NCI-H1092 treated with DMSO at 0.1 percent for 48 hours (cell line): ENCODE data around the gene TARP.
A peak's percentile ranks its signal among the peaks of the same experiment; 100 is the strongest.

Source experiments
- DNase-seq: peaks from one replicate; lab custom pipeline; 2025; lab: John Stamatoyannopoulos, UW

The TARP gene

DNA sequence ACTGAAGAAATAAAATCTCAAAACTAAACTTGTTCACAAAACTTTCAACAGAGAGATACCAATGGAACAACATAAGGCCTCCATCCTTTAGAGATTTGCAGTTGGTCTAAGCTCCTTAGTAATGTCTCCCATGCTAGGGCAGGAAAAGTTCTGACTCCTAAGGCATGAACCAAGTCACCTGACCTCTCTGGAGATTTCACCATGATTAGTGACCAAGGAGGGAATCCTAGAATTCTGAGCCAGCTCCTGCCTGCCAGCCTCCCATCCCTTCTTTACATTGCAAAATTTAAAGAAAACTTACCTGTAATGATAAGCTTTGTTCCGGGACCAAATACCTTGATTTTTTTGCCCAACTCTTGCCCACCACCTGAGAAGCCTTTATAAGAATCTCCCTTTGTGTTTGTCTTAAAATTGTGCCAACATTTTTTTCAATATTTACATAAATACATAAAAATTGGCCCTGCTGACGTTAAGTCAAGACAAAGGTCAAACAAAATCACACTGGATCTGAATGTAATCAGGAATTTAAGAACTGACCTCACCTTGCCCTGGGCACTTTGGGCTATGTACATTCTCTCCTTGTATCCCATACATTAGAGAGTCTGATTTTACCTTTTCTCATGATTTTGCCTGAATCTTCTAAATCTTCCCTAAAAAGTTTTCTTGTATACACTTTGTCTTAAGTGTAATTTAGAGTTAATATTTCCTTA, at the start of gene TARP:
Gene TARP (minus strand): TSS at position 351 of the 710 bp plus-strand sequence.
- DNase-seq, result no peak

GRCh38 chr7:38323156-38323555, 49.7 kb upstream of the TARP start:
- no peak for DNase-seq

GRCh38 chr7:38322461-38322860, 49.0 kb upstream of the TARP start:
- DNase-seq, result no peak

GRCh38 chr7:38321967-38322366, 48.5 kb upstream of the TARP start:
- no peak for DNase-seq

DNA sequence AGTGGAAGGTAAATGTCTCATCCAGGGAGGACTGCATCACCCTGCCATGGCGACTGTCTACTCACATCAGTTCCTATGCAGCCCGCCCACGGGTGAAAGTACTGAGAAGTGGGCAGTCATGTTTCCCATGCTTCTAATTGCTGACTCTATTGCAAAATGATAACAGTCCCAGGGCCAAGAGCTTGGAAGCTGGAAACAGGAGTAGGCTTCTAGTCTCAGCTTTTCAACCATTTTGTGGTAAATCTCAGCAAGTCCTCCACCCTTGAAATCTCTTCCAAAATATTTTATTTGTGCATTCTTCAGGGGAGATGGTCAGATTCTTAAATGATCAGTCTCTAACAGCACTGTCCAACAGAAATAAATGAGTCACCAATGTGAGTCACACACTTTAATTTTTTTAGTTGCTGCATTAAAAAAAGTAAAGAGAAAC, 48.1 kb upstream of the TARP start:
- no peak for DNase-seq

DNA sequence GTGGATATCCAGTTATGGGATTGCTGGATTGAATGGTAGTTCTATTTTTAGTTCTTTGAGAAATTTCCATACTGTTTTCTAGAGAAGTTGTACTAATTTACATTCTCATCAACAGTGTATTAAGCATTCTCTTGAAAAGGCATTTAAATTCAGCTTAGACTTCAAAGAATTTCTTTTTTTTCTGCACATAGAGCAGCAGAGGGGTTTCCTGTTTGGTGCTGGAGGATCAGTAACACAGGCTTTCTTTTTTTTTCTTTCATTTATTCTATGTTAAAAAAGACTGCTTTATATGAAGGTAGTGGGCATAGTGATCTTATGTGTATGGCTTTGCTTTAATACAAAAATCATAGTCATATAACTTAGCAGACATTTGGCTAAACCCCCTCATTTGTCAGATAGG, 47.6 kb upstream of the TARP start:
- DNase-seq, result no peak

DNA sequence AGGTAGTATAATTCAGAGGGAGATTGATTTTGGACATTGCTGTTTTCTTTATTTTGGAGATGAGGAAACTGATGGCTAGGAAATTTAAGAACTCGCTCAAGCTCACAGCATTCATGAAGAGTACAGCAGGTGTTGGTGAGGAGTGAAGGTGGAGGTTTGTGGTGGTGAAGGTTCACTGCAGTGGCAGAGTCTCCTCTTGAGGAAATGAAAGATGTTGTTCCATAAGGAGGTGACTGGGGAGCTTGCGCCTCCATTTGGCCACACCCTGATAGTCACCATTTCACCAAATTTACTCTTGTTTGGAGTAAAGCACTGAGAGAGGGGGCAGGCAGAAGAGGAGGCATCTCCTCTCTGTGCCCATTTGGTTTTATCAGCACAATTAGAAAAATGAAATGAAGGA, 46.4 kb upstream of the TARP start:
- DNase-seq, result no peak

GRCh38 chr7:38318803-38319416, 45.5 kb upstream of the TARP start:
- DNase-seq, result peak; percentile 76

- DNase-seq, result no peak
Observed at GRCh38 chr7:38318241-38318640, 44.8 kb upstream of the TARP start.

- DNase-seq, result no peak
Observed at GRCh38 chr7:38317515-38317914, 44.1 kb upstream of the TARP start.

DNA sequence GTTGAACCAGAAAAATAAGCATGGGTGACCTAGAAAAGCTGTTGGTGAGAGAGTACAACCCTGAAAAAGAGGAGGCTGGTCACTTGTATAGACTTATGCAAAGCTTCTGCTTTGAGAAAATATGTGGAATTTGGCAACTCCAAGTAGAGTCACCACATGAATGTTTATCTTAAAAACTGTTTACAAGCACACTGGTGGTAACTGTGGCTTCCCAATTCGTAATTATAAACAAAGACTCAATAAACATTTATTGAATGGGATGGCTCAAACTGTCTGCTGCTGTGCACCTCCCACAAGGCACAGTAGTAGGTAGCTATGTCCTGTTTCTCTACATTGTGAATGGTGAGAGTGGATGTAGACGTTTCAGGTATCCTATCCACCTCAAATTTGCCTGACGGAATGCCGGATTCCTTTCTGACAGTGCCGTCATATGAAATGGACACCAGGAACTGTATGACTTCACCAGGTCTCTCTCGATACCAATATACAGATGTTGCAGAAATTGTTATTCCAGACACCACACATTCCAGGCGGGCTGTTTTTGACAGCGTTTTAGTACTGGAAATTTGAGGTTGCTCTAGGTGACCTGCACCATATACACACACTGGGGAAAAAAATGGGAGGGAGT, 43.4 kb upstream of the TARP start:
- DNase-seq, result no peak

DNA sequence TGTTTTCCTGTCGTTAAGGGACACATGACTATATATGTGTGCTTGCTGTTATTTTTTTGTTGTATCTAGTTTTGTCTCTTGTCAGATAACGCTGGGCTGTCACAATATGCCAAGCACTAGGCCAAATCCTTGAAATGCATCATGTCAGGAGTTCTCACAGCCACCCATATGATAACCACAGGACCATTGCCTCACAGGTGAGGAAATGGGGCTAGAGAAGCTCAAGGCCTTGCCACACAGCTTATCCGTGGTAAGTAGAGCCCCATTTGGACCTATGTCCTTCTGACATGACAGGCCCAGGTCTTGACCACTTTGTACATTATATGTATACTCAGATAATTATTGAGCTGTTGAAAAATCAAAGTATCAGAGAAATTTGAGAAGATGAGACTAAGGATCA, 42.0 kb upstream of the TARP start:
- DNase-seq, result no peak

- DNase-seq, result no peak
Observed at GRCh38 chr7:38312821-38313220, 39.4 kb upstream of the TARP start.

- DNase-seq, result peak; percentile 86
Observed at GRCh38 chr7:38311329-38311937, 38.0 kb upstream of the TARP start.

DNA sequence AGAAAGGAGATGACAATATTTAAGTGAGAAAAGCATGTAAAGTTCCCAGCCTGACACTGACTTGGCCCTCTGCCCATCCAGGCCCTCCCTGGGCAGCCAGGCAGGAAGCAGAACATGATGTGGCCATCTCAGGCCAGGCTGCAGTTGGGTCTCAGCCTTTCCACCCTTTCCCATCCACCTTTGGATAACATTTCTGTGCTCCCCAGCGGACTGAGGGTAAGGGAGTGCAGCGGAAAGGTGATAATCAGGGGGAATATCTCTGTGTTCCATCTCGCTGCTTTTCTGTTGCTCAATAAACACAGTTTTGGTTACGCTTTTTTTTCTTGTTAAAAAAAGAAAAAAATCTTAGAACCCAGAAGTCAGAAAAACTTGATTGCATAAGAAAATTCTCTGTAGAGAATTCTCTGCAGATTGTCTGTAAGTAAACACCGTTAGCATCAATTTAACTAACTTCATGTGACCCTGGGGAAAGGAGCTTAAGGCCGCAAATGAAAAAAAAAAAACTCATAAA, 37.2 kb upstream of the TARP start:
- peak; percentile 17 for DNase-seq

- DNase-seq, result no peak
Observed at GRCh38 chr7:38309555-38309954, 36.1 kb upstream of the TARP start.

DNA sequence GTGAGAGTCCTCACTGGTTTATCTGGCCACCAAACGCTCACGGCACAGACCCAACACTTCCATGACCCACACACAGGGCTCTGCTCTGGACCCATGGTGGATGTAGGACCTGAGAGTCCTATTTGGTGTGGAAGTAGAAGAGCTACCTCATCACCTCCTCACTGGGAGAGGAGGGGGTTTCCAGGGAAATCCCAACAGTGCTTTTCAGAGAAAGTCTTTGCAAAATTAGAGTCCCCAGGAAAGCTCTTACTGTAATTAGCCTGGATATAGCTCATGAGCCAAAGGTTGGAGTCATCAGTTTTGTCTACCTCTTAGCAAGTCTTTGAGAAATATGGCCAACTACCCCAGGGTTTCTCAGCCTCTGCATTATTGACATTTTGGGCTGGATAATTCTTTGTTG, 34.7 kb upstream of the TARP start:
- DNase-seq, result no peak

DNA sequence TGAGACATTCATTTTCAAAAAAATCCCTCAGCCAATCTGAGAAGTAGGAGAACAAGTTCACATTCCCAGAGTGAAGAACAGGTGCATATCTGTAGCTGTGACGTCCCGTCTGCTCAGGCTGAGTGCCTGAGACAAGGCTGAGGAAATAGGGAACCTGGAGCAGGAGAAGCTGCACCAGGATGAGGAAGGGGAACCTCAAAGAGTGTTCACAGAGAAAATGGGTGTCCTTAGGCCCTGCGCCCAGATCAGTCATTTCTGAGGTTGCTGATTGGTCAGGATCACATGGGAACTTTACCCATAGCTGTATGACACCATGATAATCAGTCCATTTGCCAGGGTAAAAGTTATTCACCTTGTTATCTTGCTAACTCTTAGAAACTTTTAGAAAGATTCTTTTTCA, 34.2 kb upstream of the TARP start:
- no peak for DNase-seq

- DNase-seq, result no peak
Observed at GRCh38 chr7:38306914-38307313, 33.5 kb upstream of the TARP start.

GRCh38 chr7:38306171-38306570, 32.7 kb upstream of the TARP start:
- DNase-seq, result no peak

- no peak for DNase-seq
Observed at GRCh38 chr7:38303866-38304265, 30.4 kb upstream of the TARP start.

- DNase-seq, result no peak
Observed at GRCh38 chr7:38300175-38300574, 26.7 kb upstream of the TARP start.
